ENCODE results near the gene KCNT1. TPM values are rescaled to one million over a fixed set of nuclear protein-coding genes. Genes with fewer than 3 reads are reported as not detected.

Gene KCNT1
- total RNA-seq, 1 donor from 2014 or later, result not detected

- DNase-seq (ENCODE audit: low read depth) (no peak), FAIRE-seq (no peak)
- no peaks in the 10 kb centered on the region for H3K27me3 ChIP-seq (ENCODE audit: control insufficient read depth, insufficient read depth, low read length)
- H3K36me3 ChIP-seq (ENCODE audit: control insufficient read depth, insufficient read depth, low read length), result no peaks in the 10 kb centered on the region
- H3K4me3 ChIP-seq (ENCODE audit: low read depth, low read length), result no peak overlapping the region
- no peak for TF ChIP-seq CTCF (IDR thresholded peaks at IDR 0.05; ENCODE audit: insufficient read depth, low read length, severe bottlenecking)
Observed at GRCh38 chr9:135745686-135746324, 43.8 kb downstream of the KCNT1 start.

- Histone ChIP-seq H3K36me3 (ENCODE audit: control insufficient read depth, insufficient read depth, low read length) (no peaks in the 10 kb centered on the region), H3K27me3 (ENCODE audit: control insufficient read depth, insufficient read depth, low read length) (no peaks in the 10 kb centered on the region), H3K4me3 (ENCODE audit: low read depth, low read length) (no peak overlapping the region)
- DNase-seq (ENCODE audit: low read depth), result no peak
- no peak for TF ChIP-seq CTCF (IDR thresholded peaks at IDR 0.05; ENCODE audit: insufficient read depth, low read length, severe bottlenecking)
- FAIRE-seq, result no peak
Observed at GRCh38 chr9:135746565-135746964, 44.6 kb downstream of the KCNT1 start.

- DNase-seq (ENCODE audit: low read depth), result no peak
- no peak for TF ChIP-seq CTCF (IDR thresholded peaks at IDR 0.05; ENCODE audit: insufficient read depth, low read length, severe bottlenecking)
- H3K4me3 ChIP-seq (ENCODE audit: low read depth, low read length), result no peak overlapping the region
- FAIRE-seq, result no peak
- H3K36me3 ChIP-seq (ENCODE audit: control insufficient read depth, insufficient read depth, low read length), result no peaks in the 10 kb centered on the region
- H3K27me3 ChIP-seq (ENCODE audit: control insufficient read depth, insufficient read depth, low read length), result no peaks in the 10 kb centered on the region
Observed at GRCh38 chr9:135747311-135747710, 45.3 kb downstream of the KCNT1 start.

GRCh38 chr9:135748676-135749075 is 46.7 kb downstream of the KCNT1 start:
- Histone ChIP-seq H3K27me3 (ENCODE audit: control insufficient read depth, insufficient read depth, low read length) (no peaks in the 10 kb centered on the region), H3K36me3 (ENCODE audit: control insufficient read depth, insufficient read depth, low read length) (no peaks in the 10 kb centered on the region), H3K4me3 (ENCODE audit: low read depth, low read length) (no peak overlapping the region)
- FAIRE-seq (no peak), DNase-seq (ENCODE audit: low read depth) (no peak)
- no peak for TF ChIP-seq CTCF (IDR thresholded peaks at IDR 0.05; ENCODE audit: insufficient read depth, low read length, severe bottlenecking)

GRCh38 chr9:135749171-135750045 is 47.4 kb downstream of the KCNT1 start:
- DNase-seq (ENCODE audit: low read depth) (no peak), FAIRE-seq (no peak)
- Histone ChIP-seq H3K36me3 (ENCODE audit: control insufficient read depth, insufficient read depth, low read length) (no peaks in the 10 kb centered on the region), H3K4me3 (ENCODE audit: low read depth, low read length) (no peak overlapping the region), H3K27me3 (ENCODE audit: control insufficient read depth, insufficient read depth, low read length) (no peaks in the 10 kb centered on the region)
- TF ChIP-seq CTCF (IDR thresholded peaks at IDR 0.05; ENCODE audit: insufficient read depth, low read length, severe bottlenecking), result no peak

All from bronchial epithelial cell (primary cell).